Activated T-helper 1 cell treated with Interleukin-2 at 50 U/mL for 16 hours (primary cell): Measurements from ENCODE around the gene GDF15.
"Not testable (repeated sequence)": the region's sequence is repeated elsewhere in the genome, so short reads cannot be mapped to it uniquely, and the experiment has no call there.

ENCODE experiments used
- DNase-seq: peaks from one replicate; pipeline ENCODE4 v3.0.0-alpha.2; 2020; ENCODE audit warnings: low read depth

GDF15 gene

GRCh38 chr19:18392417-18392816, 6.5 kb downstream of the GDF15 start:
- no peak for DNase-seq

GRCh38 chr19:18392926-18393325, 7.0 kb downstream of the GDF15 start:
- no peak for DNase-seq

GRCh38 chr19:18393836-18394235, 7.9 kb downstream of the GDF15 start:
- DNase-seq, result no peak

- DNase-seq, result no peak
Observed at GRCh38 chr19:18396471-18397241, 10.7 kb downstream of the GDF15 start.

- no peak for DNase-seq
Observed at GRCh38 chr19:18397242-18398202, 11.6 kb downstream of the GDF15 start, which contains the start of gene LRRC25. LRRC25 (minus strand) TSS chr19:18397622; CDS start chr19:18396963, 659 bp downstream.

GRCh38 chr19:18399008-18399407, 13.1 kb downstream of the GDF15 start:
- no peak for DNase-seq

GRCh38 chr19:18401580-18402112, 15.7 kb downstream of the GDF15 start:
- no peak for DNase-seq

- DNase-seq, result not testable (repeated sequence)
Observed at GRCh38 chr19:18402455-18403248, 16.7 kb downstream of the GDF15 start.

GRCh38 chr19:18405754-18406153, 19.8 kb downstream of the GDF15 start:
- not testable (repeated sequence) for DNase-seq

GRCh38 chr19:18406749-18407148, 20.8 kb downstream of the GDF15 start:
- no peak for DNase-seq

- DNase-seq, result no peak
Observed at GRCh38 chr19:18408053-18408476, 22.1 kb downstream of the GDF15 start.

- DNase-seq, result no peak
Observed at GRCh38 chr19:18412610-18413239, 26.8 kb downstream of the GDF15 start.

GRCh38 chr19:18414504-18415177, 28.7 kb downstream of the GDF15 start:
- DNase-seq, result no peak

- DNase-seq, result no peak
Observed at GRCh38 chr19:18415178-18415867, 29.4 kb downstream of the GDF15 start.

GRCh38 chr19:18416778-18417249, 30.9 kb downstream of the GDF15 start:
- DNase-seq, result no peak

GRCh38 chr19:18417250-18418028, 31.5 kb downstream of the GDF15 start:
- DNase-seq, result no peak

- DNase-seq, result no peak
Observed at GRCh38 chr19:18418029-18418482, 32.1 kb downstream of the GDF15 start.

GRCh38 chr19:18418483-18419194, 32.7 kb downstream of the GDF15 start:
- no peak for DNase-seq
